ENCODE results near the gene SALL2.

SALL2 gene

GRCh38 chr14:21527318-21527679, 1.2 kb upstream of the SALL2 start:
- DNase-seq (ENCODE audit: low read depth): no peak

GRCh38 chr14:21526672-21527317, 649 bp upstream of the SALL2 start:
- DNase-seq (ENCODE audit: low read depth): no peak

- no peak for DNase-seq (ENCODE audit: low read depth)
Observed at GRCh38 chr14:21525571-21525961, 580 bp downstream of the SALL2 start.

GRCh38 chr14:21524575-21525490, 1.3 kb downstream of the SALL2 start:
- no peak for DNase-seq (ENCODE audit: low read depth)

- no peak for DNase-seq (ENCODE audit: low read depth)
Observed at GRCh38 chr14:21523203-21523602, 2.9 kb downstream of the SALL2 start.

- peak; percentile 71 for DNase-seq (ENCODE audit: low read depth)
Observed at GRCh38 chr14:21521501-21521900, 4.6 kb downstream of the SALL2 start.

GRCh38 chr14:21520767-21521166, 5.4 kb downstream of the SALL2 start:
- DNase-seq (ENCODE audit: low read depth): no peak

- DNase-seq (ENCODE audit: low read depth): no peak
Observed at GRCh38 chr14:21518725-21519124, 7.4 kb downstream of the SALL2 start.

GRCh38 chr14:21514341-21514740, 11.8 kb downstream of the SALL2 start:
- no peak for DNase-seq (ENCODE audit: low read depth)

- peak; percentile 94 for DNase-seq (ENCODE audit: low read depth)
Observed at GRCh38 chr14:21510735-21511657, 15.2 kb downstream of the SALL2 start, which contains the start of gene METTL3. Gene METTL3 (minus strand): TSS chr14:21511340. CDS start chr14:21511223, 117 bp downstream.

GRCh38 chr14:21509432-21510143, 16.6 kb downstream of the SALL2 start:
- no peak for DNase-seq (ENCODE audit: low read depth)

- DNase-seq (ENCODE audit: low read depth): no peak
Observed at GRCh38 chr14:21506557-21506956, 19.6 kb downstream of the SALL2 start.

- DNase-seq (ENCODE audit: low read depth): no peak
Observed at GRCh38 chr14:21505012-21505553, 21.1 kb downstream of the SALL2 start.

- DNase-seq (ENCODE audit: low read depth): no peak
Observed at GRCh38 chr14:21503376-21503775, 22.8 kb downstream of the SALL2 start.

- DNase-seq (ENCODE audit: low read depth): no peak
Observed at GRCh38 chr14:21501568-21501967, 24.6 kb downstream of the SALL2 start.

- no peak for DNase-seq (ENCODE audit: low read depth)
Observed at GRCh38 chr14:21498540-21499526, 27.3 kb downstream of the SALL2 start.

GRCh38 chr14:21496453-21496852, 29.7 kb downstream of the SALL2 start:
- no peak for DNase-seq (ENCODE audit: low read depth)

GRCh38 chr14:21494902-21495762, 31.0 kb downstream of the SALL2 start:
- no peak for DNase-seq (ENCODE audit: low read depth)

- no peak for DNase-seq (ENCODE audit: low read depth)
Observed at GRCh38 chr14:21486640-21487087, 39.5 kb downstream of the SALL2 start.

All from HS-5 (cell line).